NCI-H2227 (cell line): Measurements from ENCODE around the gene DOCK11.
"Not testable (repeated sequence)": the region's sequence is repeated elsewhere in the genome, so short reads cannot be mapped to it uniquely, and the experiment has no call there.

ENCODE experiments used
- DNase-seq: peaks from one replicate; lab custom pipeline; 2025; ENCODE audit not compliant: unreplicated experiment; lab: John Stamatoyannopoulos, UW

DOCK11 gene

DNA sequence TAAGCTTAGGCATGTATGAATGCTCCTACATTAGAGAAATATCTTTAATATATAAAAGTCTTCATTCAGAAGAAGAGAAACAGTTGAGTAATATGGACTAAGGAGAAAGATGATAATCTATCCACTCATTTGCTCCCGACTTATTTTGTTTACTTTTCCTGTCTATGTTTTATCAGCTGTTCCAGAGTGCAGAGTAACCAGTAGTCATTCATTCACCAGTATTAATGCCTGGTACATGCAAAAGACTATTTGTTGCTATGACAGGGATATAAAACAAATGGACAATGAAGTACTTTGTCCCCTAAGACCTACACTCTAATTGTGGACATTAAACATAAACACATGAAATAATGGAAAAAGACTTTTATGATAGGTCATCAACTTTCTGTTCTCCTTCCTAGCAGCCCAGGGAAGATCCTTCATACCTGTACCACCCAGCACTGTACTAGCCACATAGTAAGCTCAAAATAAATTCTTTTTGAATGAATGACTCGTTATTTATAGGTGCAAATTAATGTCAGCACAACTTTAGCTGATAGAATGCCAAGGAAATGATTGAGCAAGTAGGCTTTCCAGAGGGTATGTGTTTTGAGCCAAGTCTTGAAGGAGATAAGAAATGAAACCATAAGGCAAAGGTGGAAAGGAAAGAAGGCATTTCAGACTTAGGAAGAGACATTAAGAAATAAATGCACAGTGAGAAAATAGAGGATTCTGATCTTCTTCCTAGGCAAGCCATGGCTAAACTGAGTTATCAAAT lies 186.8 kb downstream of the DOCK11 start:
- no peak for DNase-seq

DNA sequence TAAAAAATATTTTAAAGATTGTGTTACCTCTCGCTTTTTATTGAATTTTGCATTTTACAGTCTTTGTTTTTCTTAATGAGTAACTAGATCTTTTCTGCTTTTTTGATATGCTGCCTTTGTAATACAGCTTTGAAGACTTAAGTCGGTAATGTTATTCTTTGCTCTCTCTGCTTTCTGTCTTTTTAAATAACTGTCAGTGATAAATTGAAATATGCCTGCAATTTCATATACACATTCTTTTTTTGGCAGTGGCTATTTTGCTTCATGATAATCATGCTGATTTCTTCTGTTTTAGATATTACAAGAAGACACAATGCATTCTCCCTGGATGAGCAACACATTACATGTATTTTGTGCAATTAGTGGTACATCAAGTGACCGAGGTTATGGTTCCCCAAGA lies 189.8 kb downstream of the DOCK11 start:
- DNase-seq: no peak

- DNase-seq: no peak
Observed at GRCh38 chrX:118688935-118689334, 193.3 kb downstream of the DOCK11 start.

- no peak for DNase-seq
Observed at GRCh38 chrX:118693843-118694242, 198.2 kb downstream of the DOCK11 start.

- DNase-seq: no peak
Observed at GRCh38 chrX:118694638-118695037, 199.0 kb downstream of the DOCK11 start.

DNA sequence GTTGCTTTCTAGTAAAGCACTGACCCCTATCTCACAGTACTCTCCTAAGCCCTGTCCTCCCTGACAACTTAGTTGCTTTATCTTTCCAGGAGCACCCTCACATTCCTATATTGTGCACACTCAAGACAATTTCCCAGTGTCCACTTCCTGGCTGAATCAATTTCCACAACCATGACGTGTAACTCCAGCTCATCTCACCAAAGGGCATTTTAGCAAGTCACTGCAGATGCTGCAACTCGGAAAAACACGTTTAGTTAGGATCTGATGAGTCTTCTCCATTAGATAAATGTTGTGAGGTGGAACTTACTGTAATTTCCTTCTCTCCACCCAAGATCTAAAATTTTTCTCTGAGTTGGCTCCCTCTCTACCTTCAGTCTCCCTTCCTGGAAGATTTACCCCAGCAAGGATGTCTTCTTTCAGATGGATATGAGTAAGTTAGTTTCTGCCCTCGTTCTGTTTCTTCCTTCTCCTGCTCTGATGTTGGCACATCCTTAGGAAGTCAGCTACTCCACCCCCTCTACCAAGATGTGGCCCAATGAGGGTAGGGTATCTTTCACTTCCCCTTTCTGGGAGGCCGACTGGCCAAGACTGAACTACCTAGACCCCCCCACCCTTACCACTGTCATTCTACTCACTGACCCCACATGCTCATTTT lies 203.0 kb downstream of the DOCK11 start:
- DNase-seq: no peak

DNA sequence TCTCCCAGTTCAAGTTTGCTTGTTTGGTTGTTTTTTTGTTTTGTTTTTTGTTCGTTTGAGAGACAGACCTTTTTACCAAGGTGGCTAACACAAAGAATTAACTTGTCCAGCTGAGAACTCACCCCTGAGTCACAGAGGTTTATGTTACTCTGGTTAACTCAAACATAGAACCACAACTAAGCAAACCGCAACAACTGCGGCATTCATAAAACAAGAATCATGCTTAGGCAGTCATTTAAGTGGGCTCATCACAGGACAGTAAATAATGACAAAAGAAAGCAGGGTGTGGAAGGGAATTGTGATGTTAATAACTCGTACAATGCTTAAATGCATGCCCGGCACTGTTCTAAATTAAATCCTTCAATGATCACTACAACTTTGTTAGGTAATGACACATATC lies 207.1 kb downstream of the DOCK11 start:
- no peak for DNase-seq

DNA sequence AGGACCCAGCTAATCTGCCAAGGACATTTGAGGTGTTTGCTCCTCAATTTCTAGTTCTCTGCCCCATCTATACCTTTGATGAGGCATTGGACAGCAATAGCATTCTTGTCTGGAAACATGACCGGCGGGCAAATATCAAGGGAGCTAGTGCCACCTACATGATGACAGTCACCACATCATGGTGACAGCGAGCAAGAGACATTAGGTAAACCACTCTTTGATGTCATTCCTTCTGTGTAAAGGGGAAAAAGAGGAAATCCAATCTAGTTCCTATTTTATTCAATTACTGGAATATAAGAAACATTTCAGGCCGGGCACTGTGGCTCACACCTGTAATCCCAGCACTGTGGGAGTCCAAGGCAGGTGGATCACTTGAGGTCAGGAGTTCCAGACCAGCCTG lies 211.1 kb downstream of the DOCK11 start:
- DNase-seq: no peak

- no peak for DNase-seq
Observed at GRCh38 chrX:118714521-118714920, 218.9 kb downstream of the DOCK11 start.

DNA sequence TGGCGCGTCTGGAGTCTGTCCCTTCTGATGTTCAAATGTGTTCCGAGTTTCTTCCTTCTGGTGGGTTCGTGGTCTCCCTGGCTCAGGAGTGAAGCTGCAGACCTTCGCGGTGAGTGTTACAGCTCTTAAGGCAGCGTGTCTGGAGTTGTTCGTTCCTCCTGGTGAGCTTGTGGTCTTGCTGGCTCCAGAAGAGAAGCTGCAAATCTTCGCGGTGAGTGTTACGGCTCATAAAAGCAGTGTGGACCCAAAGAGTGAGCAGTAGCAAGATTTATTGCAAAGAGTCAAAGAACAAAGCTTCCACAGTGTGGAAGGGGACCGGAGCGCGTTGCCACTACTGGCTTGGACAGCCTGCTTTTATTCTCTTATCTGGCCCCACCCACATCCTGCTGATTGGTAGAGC lies 220.3 kb downstream of the DOCK11 start:
- DNase-seq: not testable (repeated sequence)

- DNase-seq: not testable (repeated sequence)
Observed at GRCh38 chrX:118716833-118717232, 221.2 kb downstream of the DOCK11 start.

DNA sequence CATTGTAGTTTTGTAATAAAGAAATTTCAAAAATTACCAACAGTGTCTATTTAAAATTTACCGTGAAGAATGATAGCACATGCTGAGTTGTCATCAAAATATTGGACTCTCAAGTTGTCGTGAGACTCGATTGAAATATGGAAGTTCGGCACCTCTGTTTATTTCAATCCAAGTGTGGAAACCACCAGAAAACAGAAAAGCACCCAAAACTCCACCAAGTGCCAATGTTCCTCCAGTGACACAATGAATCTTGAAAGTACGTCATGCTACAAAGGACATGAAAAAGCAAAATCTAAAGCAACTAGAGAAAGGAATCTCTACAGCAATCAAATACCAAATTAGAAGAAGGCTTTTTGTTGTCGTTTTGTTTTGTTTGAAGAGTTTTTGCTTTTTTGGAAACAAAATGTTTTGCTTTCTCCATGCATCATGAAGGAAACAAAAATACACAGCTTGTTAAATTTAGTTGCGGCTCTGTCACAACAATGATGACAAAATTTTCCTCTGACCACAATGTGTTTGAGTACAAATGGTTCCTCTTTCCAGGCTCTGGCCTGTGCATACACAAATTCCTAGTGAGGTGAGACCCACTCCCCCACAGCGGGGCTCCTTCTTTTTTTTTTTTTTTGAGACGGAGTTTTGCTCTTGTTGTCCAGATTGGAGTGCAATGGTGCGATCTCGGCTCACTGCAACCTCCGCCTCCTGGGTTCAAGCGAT lies 222.2 kb downstream of the DOCK11 start:
- DNase-seq: no peak

GRCh38 chrX:118718737-118719136 lies 223.1 kb downstream of the DOCK11 start:
- no peak for DNase-seq

DNA sequence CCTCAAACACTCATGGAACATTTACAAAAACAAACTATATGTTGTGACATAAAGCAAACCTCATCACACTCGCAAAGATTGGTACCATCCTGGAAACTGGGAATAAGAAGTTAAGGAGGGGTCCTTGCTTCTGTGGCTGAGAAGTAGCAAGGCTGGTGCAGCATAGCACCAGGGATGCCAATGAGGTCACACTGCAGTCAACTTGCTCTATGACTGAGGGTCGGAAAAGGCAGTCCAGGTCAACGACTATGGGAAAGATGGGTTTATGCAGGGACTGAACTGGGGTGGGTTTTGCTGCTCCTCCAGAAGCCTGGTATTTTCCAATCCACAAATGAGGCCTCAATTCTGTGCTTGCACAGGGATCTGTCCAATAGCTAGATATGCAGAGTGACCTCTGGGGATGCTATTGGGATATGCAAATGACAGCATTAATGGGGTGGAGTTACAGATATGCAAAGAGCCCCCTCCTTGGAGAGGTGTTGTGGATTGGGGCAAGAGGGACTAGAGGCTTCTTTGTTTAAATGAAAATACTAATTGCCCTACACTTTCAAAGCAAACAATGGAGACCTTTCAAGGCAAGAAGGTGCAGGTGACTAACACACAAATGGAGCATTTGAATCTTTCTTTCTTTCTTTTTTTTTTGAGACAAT lies 224.6 kb downstream of the DOCK11 start:
- DNase-seq: no peak

- DNase-seq: no peak
Observed at GRCh38 chrX:118723376-118723775, 227.8 kb downstream of the DOCK11 start.

- DNase-seq: no peak
Observed at GRCh38 chrX:118724365-118724764, 228.8 kb downstream of the DOCK11 start.

DNA sequence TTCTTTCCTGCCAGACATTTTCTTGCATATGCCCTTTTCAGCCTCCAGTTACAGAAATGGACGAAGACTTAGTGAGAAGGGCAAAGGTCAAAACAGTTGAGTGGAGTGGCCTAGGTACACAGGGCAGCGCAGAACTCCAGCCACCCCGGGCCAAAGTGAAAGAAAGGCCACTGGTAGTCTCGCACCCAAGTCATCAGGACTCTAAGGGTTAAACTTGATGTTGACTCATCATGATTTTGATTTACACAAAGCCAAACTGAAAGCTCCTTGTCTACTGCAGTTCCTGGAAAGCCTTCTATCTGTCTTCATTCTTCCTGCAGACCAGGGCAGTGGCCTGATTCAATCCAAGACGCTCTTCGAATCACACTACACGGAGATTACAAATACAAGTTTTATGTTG lies 229.2 kb downstream of the DOCK11 start:
- DNase-seq: no peak

DNA sequence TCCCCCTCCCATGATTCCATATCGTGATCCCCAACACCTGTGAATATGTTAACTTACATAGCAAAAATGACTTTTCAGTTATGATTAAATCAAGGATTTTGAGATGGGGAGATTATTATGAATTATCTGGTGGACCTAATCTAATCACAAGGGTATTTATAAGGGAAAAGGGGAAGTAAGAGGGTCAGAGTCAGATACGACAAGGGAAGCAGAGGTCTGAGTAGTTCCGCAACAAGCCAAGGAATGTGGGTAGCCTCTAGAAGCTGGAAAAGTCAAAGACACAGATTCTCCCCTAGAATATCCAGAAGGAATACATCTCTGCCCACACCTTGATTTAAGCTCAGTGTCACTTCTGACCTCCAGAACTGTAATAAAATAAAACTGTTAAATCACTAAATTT lies 230.8 kb downstream of the DOCK11 start:
- DNase-seq: no peak

DNA sequence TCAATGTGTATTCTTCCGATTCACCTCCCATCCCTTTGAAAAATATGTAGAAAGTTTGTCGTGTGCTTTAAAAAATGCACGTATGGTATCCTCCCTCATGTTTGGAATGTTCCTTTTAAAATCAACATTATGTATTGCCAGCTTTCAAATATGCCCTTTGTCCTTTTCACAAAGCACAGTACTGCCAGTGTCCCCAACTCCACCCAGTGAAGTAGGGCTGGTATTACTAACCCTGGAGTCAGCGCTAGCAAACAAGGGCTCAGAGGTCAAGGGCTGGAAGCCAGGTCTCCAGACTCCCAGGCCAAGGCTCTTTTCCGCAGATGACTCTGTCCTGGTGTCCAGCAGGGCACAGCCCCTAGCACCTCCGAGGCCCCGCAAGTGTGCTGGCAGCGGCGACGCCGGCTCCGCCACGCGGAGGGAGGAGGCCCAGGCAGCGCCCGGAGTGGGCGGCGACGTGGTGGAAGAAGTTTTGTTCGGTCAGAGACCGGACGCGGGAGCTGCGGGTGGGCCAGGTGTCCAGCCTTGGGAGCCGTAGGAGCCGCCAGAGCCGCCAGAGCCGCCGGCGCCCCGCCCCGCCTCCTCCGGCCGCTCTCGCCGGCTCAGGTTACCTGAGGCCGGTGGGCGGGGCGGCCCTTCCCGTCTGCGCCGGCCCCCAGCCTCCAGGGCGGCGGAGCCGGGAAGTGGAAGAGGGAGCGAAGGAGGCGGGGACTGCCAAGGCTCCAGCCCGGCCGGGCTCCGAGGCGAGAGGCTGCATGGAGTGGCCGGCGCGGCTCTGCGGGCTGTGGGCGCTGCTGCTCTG lies 231.5 kb downstream of the DOCK11 start, which contains the start of gene IL13RA1:
Gene IL13RA1 (plus strand): TSS at position 720 of the 799 bp plus-strand sequence. CDS start 33 bp downstream, at position 753.
- peak; percentile 95 for DNase-seq

- peak; percentile 12 for DNase-seq
Observed at GRCh38 chrX:118727686-118728339, 232.2 kb downstream of the DOCK11 start.
